Lower leg skin (tissue), 4 donors: ENCODE results near the gene ARMH2. TPM values are rescaled to one million over a fixed set of nuclear protein-coding genes. Genes with fewer than 3 reads are reported as not detected.

ENCODE experiments used
- DNase-seq, 2 donors: peaks; one replicate each; pipeline ENCODE4 v3.0.0-alpha.2; 2019; ENCODE audit warnings: low spot score in 2 of 2
- H3K4me3 ChIP-seq: fragments of 200-600 bp; sonication (generic); 2 replicates; pipeline ENCODE4 v1.5.1; 2017; ENCODE audit warnings: mild to moderate bottlenecking, low read depth; ENCODE audit not compliant: poor library complexity, severe bottlenecking
- POLR2A ChIP-seq, 2 donors: fragments of 450-650 bp; IDR thresholded peaks; one replicate each; pipeline ENCODE4 v1.6.1; 2016 to 2017; ENCODE audit warnings: antibody characterized with exemption in 2 of 2, mild to moderate bottlenecking in 1 of 2, moderate library complexity in 1 of 2
- WGBS, 2 donors: methylation state at CpG; one replicate each; pipeline ENCODE4 v1.1.5; 2018; 5-methylcytosine and 5-hydroxymethylcytosine counted together
- intact Hi-C: fragments of 100-400 bp; cut with DNase I; formaldehyde crosslinking; loops from one replicate; pipeline ENCODE4 v1.15.0; 2023; ENCODE audit warnings: low total_unique reads
- total RNA-seq, 4 donors: library from RNA; depleted of rRNA; stranded (reverse); fragments of >200 nt; gene quantifications; one replicate each; pipeline ENCODE4 v1.1.0, GENCODE V29; 2016
- TF ChIP-seq, protein P1 (sequence below), 3 donors: fragments of 450-650 bp; IDR thresholded peaks; one replicate each; pipeline ENCODE4 v1.5.1; 2016; ENCODE audit warnings: antibody characterized with exemption in 3 of 3, mild to moderate bottlenecking in 3 of 3, moderate library complexity in 2 of 3

ARMH2 gene
- total RNA-seq, 4 donors from 2014 or later: not detected

DNA sequence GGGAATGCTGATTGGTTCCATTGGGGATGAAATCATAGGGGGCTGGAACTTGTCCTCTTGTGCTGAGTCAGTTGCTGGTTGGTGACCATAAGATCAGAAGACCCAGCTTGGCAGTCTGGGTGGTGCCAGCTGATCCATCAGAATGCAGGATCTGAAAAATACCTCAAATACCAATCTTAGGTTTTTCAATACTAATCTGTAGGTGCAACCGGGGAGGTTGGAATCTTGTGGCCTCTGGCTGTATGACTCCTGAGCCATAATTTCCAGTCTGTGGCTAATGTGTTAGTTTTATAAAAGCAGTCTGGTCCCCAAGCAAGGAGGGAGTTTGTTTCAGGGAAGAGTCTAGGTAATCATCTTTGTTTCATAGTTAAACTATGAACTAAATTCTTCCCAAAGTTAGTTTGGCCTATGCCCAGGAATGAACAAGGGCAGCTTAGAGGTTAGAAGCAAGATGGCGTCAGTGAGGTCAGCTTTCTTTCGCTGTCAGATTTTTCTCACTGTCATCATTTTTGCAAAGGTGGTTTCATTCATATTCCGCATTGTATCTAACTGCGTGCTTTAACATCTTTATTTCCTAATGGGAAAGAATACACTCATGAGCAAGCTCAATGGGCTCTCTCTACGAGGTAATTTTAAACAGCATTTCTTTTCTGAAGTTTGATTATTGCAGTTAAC lies 2.0 kb downstream of the ARMH2 start:
- DNase-seq: no peak
- H3K4me3 ChIP-seq: no peak overlapping the region
- TF ChIP-seq, protein P1, sequence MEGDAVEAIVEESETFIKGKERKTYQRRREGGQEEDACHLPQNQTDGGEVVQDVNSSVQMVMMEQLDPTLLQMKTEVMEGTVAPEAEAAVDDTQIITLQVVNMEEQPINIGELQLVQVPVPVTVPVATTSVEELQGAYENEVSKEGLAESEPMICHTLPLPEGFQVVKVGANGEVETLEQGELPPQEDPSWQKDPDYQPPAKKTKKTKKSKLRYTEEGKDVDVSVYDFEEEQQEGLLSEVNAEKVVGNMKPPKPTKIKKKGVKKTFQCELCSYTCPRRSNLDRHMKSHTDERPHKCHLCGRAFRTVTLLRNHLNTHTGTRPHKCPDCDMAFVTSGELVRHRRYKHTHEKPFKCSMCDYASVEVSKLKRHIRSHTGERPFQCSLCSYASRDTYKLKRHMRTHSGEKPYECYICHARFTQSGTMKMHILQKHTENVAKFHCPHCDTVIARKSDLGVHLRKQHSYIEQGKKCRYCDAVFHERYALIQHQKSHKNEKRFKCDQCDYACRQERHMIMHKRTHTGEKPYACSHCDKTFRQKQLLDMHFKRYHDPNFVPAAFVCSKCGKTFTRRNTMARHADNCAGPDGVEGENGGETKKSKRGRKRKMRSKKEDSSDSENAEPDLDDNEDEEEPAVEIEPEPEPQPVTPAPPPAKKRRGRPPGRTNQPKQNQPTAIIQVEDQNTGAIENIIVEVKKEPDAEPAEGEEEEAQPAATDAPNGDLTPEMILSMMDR (IDR thresholded peaks at IDR 0.05): no peak
- TF ChIP-seq POLR2A (IDR thresholded peaks at IDR 0.05): no peak
- WGBS, 2 donors: 87 to 90% methylated on average over 6 of the region's 6 CpGs
- intact Hi-C loops: no loop called here

- TF ChIP-seq POLR2A (IDR thresholded peaks at IDR 0.05): no peak
- TF ChIP-seq, protein P1 (IDR thresholded peaks at IDR 0.05): no peak
- intact Hi-C loops: no loop called here
- WGBS, 2 donors: 55 to 93% methylated on average over 2 of the region's 2 CpGs
- H3K4me3 ChIP-seq: no peak overlapping the region
- no peak for DNase-seq
Measured at GRCh38 chr6:24795106-24795505, 3.6 kb downstream of the ARMH2 start.

DNA sequence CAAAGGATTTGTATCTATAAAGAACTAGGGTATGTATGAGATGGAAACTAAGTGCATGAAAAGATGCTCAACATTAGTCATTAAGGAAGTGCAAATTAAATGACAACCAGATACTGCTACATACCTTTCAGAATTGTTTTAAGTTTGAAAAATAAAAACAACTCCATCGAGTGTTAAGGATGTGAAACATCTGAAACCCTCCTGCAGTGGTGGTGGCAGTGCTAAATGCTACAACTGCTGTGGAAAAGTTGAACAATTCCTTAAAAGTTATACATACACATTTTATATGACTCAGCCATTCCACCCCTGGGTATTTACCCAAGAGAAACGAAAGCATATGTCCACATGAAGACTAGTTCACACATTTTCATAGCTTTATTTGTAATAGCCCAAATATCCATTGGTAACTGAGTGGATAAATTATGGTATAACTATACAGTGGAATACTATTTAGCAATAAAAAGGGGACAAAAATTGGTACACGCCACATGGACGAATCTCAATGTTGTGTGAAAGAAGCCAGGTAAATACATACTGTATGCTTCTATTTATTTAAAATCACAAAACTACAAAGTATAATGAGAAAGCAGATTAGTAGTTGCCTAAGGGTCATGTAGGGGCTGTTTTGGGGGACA lies 10.6 kb downstream of the ARMH2 start:
- 91 to 93% methylated on average over 4 of the region's 4 CpGs for WGBS, 2 donors
- intact Hi-C loops: no loop called here
- no peak for DNase-seq
- TF ChIP-seq, protein P1 (IDR thresholded peaks at IDR 0.05): no peak
- no peak for TF ChIP-seq POLR2A (IDR thresholded peaks at IDR 0.05)
- no peak overlapping the region for H3K4me3 ChIP-seq

GRCh38 chr6:24780206-24780605 lies 18.5 kb downstream of the ARMH2 start:
- intact Hi-C loops: no loop called here
- no peak for DNase-seq
- TF ChIP-seq POLR2A (IDR thresholded peaks at IDR 0.05): no peak
- TF ChIP-seq, protein P1 (IDR thresholded peaks at IDR 0.05): no peak
- H3K4me3 ChIP-seq: no peak overlapping the region
- 95 to 96% methylated on average over 4 of the region's 4 CpGs for WGBS, 2 donors

DNA sequence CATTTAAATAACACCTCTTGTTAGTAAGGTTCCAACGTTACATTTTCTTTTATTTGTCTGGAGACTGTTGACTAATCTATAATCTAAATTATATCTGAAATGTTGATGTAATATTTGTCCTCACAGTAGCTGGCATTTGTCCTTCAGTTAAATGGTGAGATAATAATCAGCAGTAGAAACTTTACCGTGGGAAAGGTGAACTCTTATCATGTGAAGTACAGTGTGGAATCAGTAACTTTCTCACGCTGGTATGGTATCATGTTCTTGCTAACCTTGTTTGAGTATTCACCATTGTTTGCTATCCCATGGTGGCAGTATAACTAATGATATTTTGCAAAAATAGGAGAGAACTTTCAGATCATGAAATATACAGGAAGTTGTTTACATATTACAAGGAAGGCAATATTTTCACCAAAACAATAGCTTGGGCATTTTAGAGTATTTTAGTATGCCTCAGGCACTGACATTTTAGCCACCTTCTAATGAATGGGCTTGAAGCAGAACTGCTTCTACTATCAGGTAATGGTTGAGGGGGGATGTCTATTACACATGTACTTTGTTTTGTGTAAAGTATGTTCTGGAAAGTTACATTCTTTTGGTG lies 19.2 kb downstream of the ARMH2 start:
- DNase-seq: no peak
- WGBS, 2 donors: 42 to 49% methylated on average over 3 of the region's 3 CpGs
- intact Hi-C loops: no loop called here
- TF ChIP-seq POLR2A (IDR thresholded peaks at IDR 0.05): no peak
- TF ChIP-seq, protein P1 (IDR thresholded peaks at IDR 0.05): no peak
- no peak overlapping the region for H3K4me3 ChIP-seq
